H1 (cell line): ENCODE data around the gene GPC6.

Experiments
- ASH2L ChIP-seq: fragments of 200-600, 300-600 bp; sonication (generic); IDR thresholded peaks from one replicate; pipeline ENCODE4 v1.7.1; 2017; ENCODE audit warnings: low read length
- ATF3 ChIP-seq: IDR thresholded peaks from 2 replicates; pipeline ENCODE4 v1.6.1; 2011; ENCODE audit warnings: low read depth, mild to moderate bottlenecking, low read length; ENCODE audit not compliant: insufficient read depth
- CTCF ChIP-seq, 3 experiments: IDR thresholded peaks; 1 replicate in 2 of 3; 2 replicates in 1 of 3; pipeline versions ENCODE4 v1.5.1 to v1.6.1; 2011; ENCODE audit warnings: low read length in 3 of 3, mild to moderate bottlenecking in 3 of 3, inconsistent platforms in 2 of 3, low read depth in 1 of 3, moderate library complexity in 1 of 3; ENCODE audit not compliant: insufficient read depth in 1 of 3; ENCODE audit errors: control extremely low read depth in 1 of 3
- E2F6 ChIP-seq: IDR thresholded peaks from 2 replicates; pipeline ENCODE4 v1.6.1; 2012; ENCODE audit warnings: inconsistent platforms
- EZH2 ChIP-seq: fragments of 200-600 bp; sonication (generic); IDR thresholded peaks from 2 replicates; pipeline ENCODE4 v1.7.1; 2012; ENCODE audit warnings: low read depth, mild to moderate bottlenecking, moderate library complexity, low read length, inconsistent platforms; ENCODE audit not compliant: severe bottlenecking
- KDM1A ChIP-seq: fragments of 200-600, 300-600 bp; sonication (generic); IDR thresholded peaks from 2 replicates; pipeline ENCODE4 v1.7.1; 2016; ENCODE audit warnings: mild to moderate bottlenecking, low read length, borderline replicate concordance
- POLR2A ChIP-seq, 2 experiments: IDR thresholded peaks; 1 replicate in 1 of 2; 2 replicates in 1 of 2; pipeline ENCODE4 v1.6.1; 2011; ENCODE audit warnings: low read depth in 2 of 2, low read length in 2 of 2, mild to moderate bottlenecking in 2 of 2; ENCODE audit errors: control extremely low read depth in 1 of 2
- SIX5 ChIP-seq: IDR thresholded peaks from 2 replicates; pipeline ENCODE4 v1.6.1; 2011; ENCODE audit warnings: mild to moderate bottlenecking, low read depth, low read length

- TF ChIP-seq EZH2, result no peak
- no peak for TF ChIP-seq KDM1A
- no peak for TF ChIP-seq E2F6
- no peak for TF ChIP-seq SIX5
- no peak for TF ChIP-seq POLR2A (IDR thresholded peaks at IDR 0.05; ENCODE audit: control extremely low read depth in 1 of 2, low read depth in 2 of 2, low read length in 2 of 2)
- no peak for TF ChIP-seq ASH2L
- TF ChIP-seq ATF3, result no peak
- TF ChIP-seq CTCF (IDR thresholded peaks at IDR 0.05; ENCODE audit: control extremely low read depth in 1 of 3, insufficient read depth in 1 of 3, low read depth in 1 of 3, low read length in 3 of 3), result no peak
Observed at GRCh38 chr13:93811738-93812112, 585.1 kb downstream of the GPC6 start.
